CD4-positive, alpha-beta T cell treated with Interleukin-21 for 1 hour (primary cell): Measurements from ENCODE around the gene ZIC1.

Experiments
- DNase-seq: peaks from one replicate; pipeline ENCODE4 v3.0.0-alpha.2; 2020

Gene ZIC1

DNA sequence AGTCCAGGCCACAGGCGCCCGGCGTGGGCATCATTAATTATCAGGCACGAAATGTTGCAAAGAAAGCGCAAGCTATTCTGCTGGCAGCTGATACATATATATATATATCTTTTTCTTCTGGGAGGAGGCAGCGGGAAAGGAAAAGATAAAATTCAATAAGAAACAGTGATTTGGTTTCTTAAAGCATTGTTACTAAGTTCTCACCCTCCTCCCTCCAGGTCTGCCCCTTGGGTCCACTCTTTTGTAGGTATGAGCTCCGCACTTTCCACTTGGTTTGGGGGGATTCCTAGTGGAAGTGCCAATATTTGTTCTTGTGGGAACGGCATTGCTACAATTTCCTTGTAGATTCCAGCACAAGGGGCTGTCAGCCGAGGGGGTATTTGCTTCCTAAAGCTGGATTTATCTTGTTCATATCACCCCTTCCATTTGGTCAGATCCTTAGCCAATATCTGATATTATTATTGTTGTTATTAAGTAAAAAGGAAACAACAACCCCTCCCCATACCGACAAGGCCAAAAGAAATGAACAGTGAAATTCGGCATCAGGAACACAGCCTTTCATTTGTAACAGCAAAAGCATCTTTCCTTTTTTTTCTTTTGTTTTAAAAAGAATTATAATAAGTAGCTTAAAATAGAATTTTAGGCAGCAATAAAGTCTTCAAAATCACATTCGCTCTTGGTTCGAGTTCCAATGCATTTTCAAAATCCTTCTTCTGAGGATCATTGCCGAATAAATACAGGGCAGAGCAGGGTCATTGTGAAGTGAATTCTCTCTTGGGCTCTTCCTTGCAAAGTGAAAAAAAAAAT, 15.6 kb downstream of the ZIC1 start:
- DNase-seq: no peak

DNA sequence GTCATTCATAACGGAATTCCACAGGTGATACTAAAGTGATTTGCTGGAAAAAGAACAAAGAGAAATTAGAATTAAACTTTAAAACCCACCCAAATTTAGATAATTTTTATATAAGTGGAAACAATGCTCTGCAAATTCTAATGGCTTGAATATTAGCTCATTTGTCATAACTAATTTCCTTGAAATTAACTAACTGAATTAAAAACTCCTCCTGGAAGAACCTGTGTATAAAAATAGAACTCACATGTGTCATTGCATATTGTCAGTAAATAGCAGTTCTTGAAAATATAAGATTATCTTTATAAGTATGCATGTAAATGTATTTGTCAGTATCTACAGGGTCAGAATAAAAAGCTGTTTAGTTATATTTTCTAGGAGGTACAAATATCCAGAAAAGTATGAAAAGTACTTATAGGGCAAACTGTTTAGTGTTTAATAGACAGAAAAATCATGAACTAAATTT, 16.3 kb downstream of the ZIC1 start:
- no peak for DNase-seq

DNA sequence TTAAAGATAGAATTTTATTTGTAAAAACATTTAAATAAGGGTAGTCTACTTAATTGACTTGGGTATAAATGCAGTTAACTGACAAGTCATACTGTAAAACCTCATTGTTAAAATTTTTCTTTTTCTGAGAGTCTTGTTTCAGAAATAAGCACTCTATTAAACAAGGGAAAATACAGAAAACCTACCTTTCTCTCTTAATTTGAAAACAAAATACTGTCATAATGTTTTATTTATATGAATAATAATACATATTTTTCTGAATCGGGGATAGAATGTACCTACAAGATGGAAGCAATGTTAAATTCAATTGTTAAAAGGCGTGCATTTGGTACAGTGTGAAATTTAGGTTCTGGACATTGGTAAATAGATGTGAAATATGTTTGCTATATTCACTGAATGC, 17.8 kb downstream of the ZIC1 start:
- no peak for DNase-seq

DNA sequence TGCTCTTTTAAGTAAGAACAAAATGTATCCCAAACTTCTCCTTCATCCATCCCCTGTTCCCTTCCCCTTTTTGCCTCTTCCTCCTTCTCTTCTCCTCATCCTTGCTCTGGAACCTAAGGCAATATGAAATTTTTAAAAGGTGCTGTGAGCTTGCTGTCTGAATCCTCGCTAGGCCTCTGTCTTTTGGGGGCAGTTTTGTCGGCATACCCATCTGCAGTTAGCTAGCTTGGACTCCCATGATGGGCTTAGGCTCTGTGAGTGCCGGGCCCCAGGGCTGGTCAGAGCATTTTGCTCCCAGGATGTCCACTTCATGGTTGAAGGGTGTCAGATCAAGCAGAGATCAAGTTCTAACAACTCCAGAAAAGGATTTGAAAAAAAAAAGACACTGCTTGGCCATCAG, 18.6 kb downstream of the ZIC1 start:
- no peak for DNase-seq

DNA sequence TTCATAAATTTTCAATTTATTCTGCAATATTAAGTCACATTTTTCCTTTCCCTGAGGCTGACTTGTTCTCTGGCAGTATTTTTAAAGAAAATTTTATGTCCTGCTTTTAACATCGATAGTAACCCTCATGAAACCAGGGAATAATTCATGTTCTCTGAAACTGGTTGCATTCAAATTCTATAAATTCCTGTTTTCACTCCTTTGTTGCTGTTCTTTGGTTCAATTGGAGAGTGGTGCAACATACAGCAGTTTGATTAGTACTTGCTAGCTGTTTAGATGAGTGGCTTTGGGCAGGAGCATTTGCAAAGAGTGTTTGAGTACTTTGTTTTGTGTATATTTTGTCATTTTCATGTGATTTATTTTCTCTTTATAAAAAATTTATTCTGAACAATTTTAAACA, 19.2 kb downstream of the ZIC1 start:
- DNase-seq: no peak

DNA sequence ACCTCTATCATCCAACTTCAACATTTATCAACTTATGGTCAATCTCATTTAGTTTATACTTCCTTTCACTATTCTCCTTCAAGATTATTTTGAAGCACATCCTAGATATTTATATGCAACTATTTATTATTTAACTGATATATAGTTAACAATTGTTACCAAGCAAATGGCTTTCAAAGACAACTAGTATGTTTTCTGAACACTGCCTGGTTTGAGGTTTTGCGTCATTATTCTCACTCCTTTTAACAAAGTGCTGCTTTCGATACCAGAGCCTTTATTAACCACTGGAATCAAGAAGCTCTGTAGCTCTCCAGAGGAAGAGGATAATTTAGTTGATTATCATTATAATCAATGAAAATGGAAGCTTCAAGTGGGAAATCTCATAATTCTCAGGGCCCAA, 19.6 kb downstream of the ZIC1 start:
- DNase-seq: no peak

DNA sequence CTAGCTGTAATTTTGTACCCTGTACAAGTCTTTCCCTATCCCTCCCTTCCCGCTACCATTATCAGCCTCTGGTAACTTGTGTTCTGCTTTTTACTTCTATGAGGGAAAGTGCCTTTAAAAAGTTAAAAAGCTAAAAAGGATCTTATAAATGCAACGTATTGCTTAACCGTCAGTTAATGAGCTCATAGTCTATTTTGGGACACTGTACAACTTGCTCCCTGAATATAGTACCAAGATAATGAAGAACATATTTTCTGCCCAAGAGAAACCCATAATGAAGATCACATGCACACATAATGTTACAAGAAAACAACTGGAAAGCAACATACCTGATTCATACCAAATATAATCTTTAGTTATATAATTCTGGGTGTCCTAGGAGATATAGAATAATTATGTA, 22.6 kb downstream of the ZIC1 start:
- DNase-seq: no peak

DNA sequence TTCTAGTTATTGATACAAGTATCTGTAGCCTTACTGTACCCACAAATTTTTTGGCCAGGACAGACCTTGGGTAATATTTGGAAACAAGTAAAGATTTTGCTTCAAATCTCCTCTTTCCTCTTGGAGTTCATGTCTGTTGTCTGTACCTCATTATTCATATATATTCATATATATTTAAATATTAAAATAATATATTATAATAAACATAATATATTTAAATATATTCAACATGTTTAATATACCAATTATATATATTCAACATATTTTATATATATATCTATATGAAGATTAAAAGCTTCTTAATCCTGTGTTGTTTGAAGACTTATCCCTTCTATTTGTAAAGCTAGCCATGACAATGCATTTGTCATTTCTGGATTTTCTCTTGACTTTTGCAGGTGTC, 38.1 kb downstream of the ZIC1 start:
- DNase-seq: no peak

DNA sequence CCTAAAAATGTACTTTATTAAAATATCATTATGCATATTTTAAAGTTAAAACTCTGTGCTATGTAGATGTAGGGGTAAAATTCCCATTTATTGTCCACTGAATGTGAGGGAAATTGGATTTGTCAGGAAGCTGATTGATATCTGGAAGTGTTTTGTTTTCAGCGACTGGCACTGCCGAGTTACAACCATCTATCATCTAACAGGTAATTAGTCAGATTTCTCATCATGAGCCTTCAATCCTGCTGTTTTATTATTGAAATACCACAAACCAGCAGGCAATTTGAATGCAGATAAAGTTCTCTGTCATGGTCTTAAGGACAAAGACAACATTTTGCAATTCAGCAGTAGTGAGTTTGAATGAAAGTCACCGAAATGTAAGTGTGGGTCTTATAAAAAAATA, 40.5 kb downstream of the ZIC1 start:
- DNase-seq: no peak

DNA sequence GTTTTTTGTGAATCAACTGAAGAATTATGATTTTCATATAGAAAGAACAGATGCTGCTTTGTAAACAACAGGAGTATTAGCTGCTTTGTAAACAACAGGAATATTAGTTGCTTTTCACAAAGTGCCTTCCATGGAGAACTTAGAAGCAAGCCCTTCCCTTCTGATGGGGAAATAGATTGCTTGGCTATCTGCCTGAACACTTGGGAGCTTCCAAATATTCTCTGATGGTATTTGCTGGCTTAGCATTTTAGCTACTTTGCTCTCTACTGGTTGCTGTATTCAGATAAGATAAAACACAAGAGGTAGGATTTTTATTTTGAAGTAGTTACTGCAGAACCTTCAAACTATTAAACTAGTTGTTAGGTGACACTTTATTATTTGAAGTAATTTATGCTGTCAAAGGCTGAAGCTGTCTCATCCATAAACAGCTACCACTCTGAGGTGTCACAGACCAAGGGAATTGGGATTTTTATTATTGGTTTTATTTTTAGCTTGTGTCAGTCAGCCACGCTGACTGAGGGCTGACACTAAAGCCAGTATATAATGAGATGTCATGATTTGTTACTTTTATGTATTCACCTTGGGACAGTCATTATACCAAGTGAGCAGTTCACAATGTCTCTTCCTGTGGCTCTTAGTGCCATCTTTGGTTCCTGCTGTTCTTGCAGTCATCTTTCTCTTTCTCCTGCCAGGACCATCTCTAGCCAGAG, 50.0 kb downstream of the ZIC1 start:
- no peak for DNase-seq

DNA sequence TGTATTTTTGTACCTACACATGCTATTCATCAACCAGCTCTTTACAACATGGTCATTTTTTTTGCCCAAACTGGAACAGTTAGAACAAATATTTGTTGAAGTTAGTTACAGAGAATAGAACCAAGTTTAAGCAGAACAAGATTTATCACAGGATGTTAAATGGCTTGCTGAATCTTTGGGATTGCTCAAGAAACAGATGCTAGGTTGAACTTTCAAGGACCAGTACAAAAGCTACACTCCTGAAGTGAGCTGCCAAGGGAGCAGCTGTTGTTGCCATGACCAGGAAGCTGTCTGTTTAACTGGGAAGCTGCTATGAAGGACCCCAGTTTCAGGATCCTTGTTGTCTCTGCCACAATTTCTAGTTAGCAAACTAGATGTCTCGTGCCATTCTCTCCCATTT, 53.7 kb downstream of the ZIC1 start:
- no peak for DNase-seq
